Measurements from ENCODE around the gene PPP1R9B. TPM values are rescaled to one million over a fixed set of nuclear protein-coding genes. Genes with fewer than 3 reads are reported as not detected.

Gene PPP1R9B
- total RNA-seq, 1 experiment from 2014 or later, result 34.8 TPM

- ChIA-PET POLR2A (interaction anchor here (0.5 kb wide), 1 partner anchor 9 kb away, joined by 3 read pairs; no protein-coding TSS in a partner anchor), CTCF (interaction anchor here (0.5 to 2.5 kb wide), 3 partner anchors 12 to 49 kb away, joined by 3 to 7 read pairs (median 4); no protein-coding TSS in a partner anchor)
- Mint-ChIP-seq H3K27ac (ENCODE audit: low read depth, unreplicated experiment) (no peak overlapping the region), H3K4me1 (ENCODE audit: insufficient read depth, unreplicated experiment) (peaks cover 12% of the 10 kb centered on the region), H3K9me3 (ENCODE audit: unreplicated experiment) (no peaks in the 10 kb centered on the region), H3K36me3 (ENCODE audit: insufficient read depth, unreplicated experiment) (no peaks in the 10 kb centered on the region), H3K4me3 (ENCODE audit: unreplicated experiment) (no peak overlapping the region), H3K27me3 (ENCODE audit: insufficient read depth, unreplicated experiment) (peaks cover 17% of the 10 kb centered on the region)
- DNase-seq (ENCODE audit: unreplicated experiment), result peak; percentile 49
- intact Hi-C loops (cut with micrococcal nuclease), result no loop called here
- no TSS peak for BruUV-seq (replicated peaks)
- TF ChIP-seq, protein P1, sequence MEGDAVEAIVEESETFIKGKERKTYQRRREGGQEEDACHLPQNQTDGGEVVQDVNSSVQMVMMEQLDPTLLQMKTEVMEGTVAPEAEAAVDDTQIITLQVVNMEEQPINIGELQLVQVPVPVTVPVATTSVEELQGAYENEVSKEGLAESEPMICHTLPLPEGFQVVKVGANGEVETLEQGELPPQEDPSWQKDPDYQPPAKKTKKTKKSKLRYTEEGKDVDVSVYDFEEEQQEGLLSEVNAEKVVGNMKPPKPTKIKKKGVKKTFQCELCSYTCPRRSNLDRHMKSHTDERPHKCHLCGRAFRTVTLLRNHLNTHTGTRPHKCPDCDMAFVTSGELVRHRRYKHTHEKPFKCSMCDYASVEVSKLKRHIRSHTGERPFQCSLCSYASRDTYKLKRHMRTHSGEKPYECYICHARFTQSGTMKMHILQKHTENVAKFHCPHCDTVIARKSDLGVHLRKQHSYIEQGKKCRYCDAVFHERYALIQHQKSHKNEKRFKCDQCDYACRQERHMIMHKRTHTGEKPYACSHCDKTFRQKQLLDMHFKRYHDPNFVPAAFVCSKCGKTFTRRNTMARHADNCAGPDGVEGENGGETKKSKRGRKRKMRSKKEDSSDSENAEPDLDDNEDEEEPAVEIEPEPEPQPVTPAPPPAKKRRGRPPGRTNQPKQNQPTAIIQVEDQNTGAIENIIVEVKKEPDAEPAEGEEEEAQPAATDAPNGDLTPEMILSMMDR (IDR thresholded peaks at IDR 0.05; ENCODE audit: unreplicated experiment), result no peak
Measured at GRCh38 chr17:50127697-50128361, 22.6 kb downstream of the PPP1R9B start.

DNA sequence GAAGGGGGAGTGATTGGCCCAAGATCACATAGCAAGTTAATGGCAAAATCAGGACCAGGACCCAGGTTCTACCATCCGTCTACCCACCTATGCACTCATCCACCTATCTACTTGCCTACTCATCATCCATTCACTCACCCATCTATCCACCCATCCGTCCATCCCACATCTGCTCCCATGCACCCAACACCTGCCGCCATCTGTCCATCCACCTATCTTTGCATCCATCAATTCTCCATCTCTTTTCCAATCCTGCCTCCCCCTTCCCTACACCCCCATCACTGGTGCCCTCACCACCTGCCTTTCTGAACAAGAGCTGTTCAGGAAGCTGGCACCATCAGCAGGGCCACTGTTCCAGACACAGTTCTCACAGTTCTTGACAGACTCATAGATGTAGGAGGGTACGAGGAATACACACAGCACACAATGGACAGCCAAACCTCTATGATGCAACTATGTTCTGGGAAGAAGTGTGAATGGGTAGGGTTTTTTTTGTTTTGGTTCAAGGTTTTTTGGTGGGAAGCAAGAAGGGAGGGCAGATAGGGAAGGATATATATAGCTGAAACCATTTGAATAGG, 25.0 kb downstream of the PPP1R9B start:
- POLR2A ChIA-PET, result interaction anchor here (1.1 kb wide), 1 partner anchor 61 kb away, joined by 3 read pairs; no protein-coding TSS in a partner anchor

DNA sequence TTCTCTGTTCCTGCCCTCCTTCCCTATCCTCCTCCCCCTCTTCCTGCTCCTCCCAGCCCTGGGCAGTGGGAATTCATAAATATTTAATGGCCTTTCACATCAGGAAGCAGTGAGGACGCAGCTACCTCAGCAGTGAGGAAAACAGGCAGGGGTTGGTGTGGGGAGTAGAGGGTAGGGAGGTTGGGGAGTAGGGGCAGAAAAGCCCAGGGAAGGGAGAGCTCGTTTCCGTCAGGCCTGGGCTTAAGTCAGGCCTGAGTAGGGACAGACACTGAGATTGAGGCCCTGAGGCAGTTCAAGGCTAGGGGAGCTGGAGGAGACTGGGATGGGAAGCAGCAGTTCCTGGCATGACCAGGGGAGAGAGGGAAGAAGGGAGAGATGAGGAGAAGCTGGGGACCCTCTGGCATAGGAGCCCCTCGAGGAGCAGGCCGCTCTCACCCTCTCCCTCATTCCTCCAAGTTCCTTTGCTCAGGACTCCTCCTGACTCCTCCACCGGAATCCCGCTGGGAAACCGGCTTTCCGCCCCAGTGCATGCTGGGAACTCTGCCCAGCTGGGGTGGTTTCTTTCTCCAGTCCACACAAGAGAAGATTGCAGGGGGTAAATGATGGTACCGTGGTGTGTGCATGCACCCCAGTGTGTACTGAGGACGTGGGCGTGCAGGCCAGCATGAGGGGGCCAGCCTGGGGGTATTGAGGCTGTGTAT, 26.7 kb downstream of the PPP1R9B start:
- TF ChIP-seq, protein P1 (IDR thresholded peaks at IDR 0.05; ENCODE audit: unreplicated experiment), result no peak
- no TSS peak for BruUV-seq (replicated peaks)
- POLR2A ChIA-PET, result no interaction called here
- peak overlapping the region; percentile 63 for H3K27ac Mint-ChIP-seq (ENCODE audit: low read depth, unreplicated experiment)
- H3K36me3 Mint-ChIP-seq (ENCODE audit: insufficient read depth, unreplicated experiment), result no peaks in the 10 kb centered on the region
- DNase-seq (ENCODE audit: unreplicated experiment), result no peak
- no peaks in the 10 kb centered on the region for H3K9me3 Mint-ChIP-seq (ENCODE audit: unreplicated experiment)
- no peak overlapping the region for H3K4me3 Mint-ChIP-seq (ENCODE audit: unreplicated experiment)
- peaks cover 11% of the 10 kb centered on the region for H3K4me1 Mint-ChIP-seq (ENCODE audit: insufficient read depth, unreplicated experiment)
- intact Hi-C loops (cut with micrococcal nuclease), result no loop called here
- peaks cover 46% of the 10 kb centered on the region for H3K27me3 Mint-ChIP-seq (ENCODE audit: insufficient read depth, unreplicated experiment)
- CTCF ChIA-PET, result interaction anchor here (0.5 to 1.9 kb wide), 5 partner anchors 9 to 97 kb away, joined by 3 to 10 read pairs (median 4); no protein-coding TSS in a partner anchor

More for the DNA sequence above, 25.0 kb downstream of the PPP1R9B start:
- intact Hi-C loops (cut with micrococcal nuclease), result no loop called here
- no TSS peak for BruUV-seq (replicated peaks)
- peaks cover 12% of the 10 kb centered on the region for H3K4me1 Mint-ChIP-seq (ENCODE audit: insufficient read depth, unreplicated experiment)
- H3K27me3 Mint-ChIP-seq (ENCODE audit: insufficient read depth, unreplicated experiment), result peaks cover 35% of the 10 kb centered on the region
- no peaks in the 10 kb centered on the region for H3K9me3 Mint-ChIP-seq (ENCODE audit: unreplicated experiment)
- no peak overlapping the region for H3K27ac Mint-ChIP-seq (ENCODE audit: low read depth, unreplicated experiment)
- H3K4me3 Mint-ChIP-seq (ENCODE audit: unreplicated experiment), result no peak overlapping the region
- no peaks in the 10 kb centered on the region for H3K36me3 Mint-ChIP-seq (ENCODE audit: insufficient read depth, unreplicated experiment)
- CTCF ChIA-PET, result interaction anchor here (0.7 to 2.5 kb wide), 4 partner anchors 10 to 36 kb away, joined by 3 to 10 read pairs (median 6); no protein-coding TSS in a partner anchor
- TF ChIP-seq, protein P1 (IDR thresholded peaks at IDR 0.05; ENCODE audit: unreplicated experiment), result no peak
- DNase-seq (ENCODE audit: unreplicated experiment), result no peak

DNA sequence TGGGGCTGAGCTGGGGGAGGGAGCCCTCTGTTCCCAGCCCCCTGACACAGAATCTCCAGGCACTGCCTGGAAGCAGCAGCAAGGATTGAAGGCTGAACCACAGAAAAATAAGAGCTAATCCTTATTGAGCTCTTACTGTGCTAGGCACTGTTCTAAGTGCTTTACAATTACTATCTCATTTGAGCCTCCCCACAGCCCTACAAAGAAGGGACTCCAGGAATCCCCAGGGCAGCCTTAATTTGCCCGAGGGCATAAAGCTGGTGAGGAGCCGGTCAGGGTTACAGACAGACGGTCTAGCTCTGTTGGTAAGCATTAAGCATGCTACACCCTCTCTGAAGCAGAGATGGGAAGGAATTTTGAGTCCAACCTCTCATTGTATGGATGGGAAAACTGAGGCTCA, 27.5 kb downstream of the PPP1R9B start:
- BruUV-seq (replicated peaks), result no TSS peak
- CTCF ChIA-PET, result interaction anchor here (0.6 to 1.9 kb wide), 6 partner anchors 8 to 96 kb away, joined by 3 to 10 read pairs (median 4); no protein-coding TSS in a partner anchor
- Mint-ChIP-seq H3K4me1 (ENCODE audit: insufficient read depth, unreplicated experiment) (peaks cover 6% of the 10 kb centered on the region), H3K27ac (ENCODE audit: low read depth, unreplicated experiment) (no peak overlapping the region), H3K27me3 (ENCODE audit: insufficient read depth, unreplicated experiment) (peaks cover 47% of the 10 kb centered on the region), H3K36me3 (ENCODE audit: insufficient read depth, unreplicated experiment) (no peaks in the 10 kb centered on the region), H3K4me3 (ENCODE audit: unreplicated experiment) (no peak overlapping the region), H3K9me3 (ENCODE audit: unreplicated experiment) (no peaks in the 10 kb centered on the region)
- no peak for DNase-seq (ENCODE audit: unreplicated experiment)
- intact Hi-C loops (cut with micrococcal nuclease), result no loop called here
- TF ChIP-seq, protein P1 (IDR thresholded peaks at IDR 0.05; ENCODE audit: unreplicated experiment), result no peak
- POLR2A ChIA-PET, result interaction anchor here (1.1 kb wide), 1 partner anchor 13 kb away, joined by 3 read pairs; no protein-coding TSS in a partner anchor
